NOMO-1 treated with dmso at 0.1 percent for 144 hours (cell line): Measurements from ENCODE around the gene ANKRD31.
"Not testable (repeated sequence)": the region's sequence is repeated elsewhere in the genome, so short reads cannot be mapped to it uniquely, and the experiment has no call there.

Source experiments
- DNase-seq: peaks from one replicate; lab custom pipeline; 2025; ENCODE audit not compliant: unreplicated experiment; lab: John Stamatoyannopoulos, UW

ANKRD31 gene

GRCh38 chr5:75161508-75161907 is 75.2 kb downstream of the ANKRD31 start:
- DNase-seq = not testable (repeated sequence)

DNA sequence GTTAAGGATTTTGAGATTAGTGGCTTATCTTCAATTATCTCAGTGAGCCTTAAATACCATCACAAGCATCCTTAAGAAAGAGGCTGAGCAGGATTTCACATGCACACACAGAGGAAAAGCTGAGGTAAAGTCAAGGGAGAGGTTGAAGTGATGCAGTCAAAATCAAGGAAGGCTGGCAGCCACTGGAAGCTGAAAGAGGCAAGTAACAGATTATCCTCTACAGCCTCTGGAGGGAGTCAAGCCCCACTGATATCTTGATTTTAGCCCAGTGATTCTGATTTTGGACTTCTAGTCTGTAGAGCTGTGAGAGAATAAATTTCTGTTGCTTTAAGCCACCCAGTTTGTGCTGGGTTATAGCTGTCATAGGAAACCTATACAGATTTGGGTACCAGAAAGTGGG is 80.1 kb downstream of the ANKRD31 start:
- DNase-seq = no peak

GRCh38 chr5:75152860-75153259 is 83.8 kb downstream of the ANKRD31 start:
- DNase-seq = no peak

- peak; percentile 30 for DNase-seq
Measured at GRCh38 chr5:75148051-75148450, 88.6 kb downstream of the ANKRD31 start.

DNA sequence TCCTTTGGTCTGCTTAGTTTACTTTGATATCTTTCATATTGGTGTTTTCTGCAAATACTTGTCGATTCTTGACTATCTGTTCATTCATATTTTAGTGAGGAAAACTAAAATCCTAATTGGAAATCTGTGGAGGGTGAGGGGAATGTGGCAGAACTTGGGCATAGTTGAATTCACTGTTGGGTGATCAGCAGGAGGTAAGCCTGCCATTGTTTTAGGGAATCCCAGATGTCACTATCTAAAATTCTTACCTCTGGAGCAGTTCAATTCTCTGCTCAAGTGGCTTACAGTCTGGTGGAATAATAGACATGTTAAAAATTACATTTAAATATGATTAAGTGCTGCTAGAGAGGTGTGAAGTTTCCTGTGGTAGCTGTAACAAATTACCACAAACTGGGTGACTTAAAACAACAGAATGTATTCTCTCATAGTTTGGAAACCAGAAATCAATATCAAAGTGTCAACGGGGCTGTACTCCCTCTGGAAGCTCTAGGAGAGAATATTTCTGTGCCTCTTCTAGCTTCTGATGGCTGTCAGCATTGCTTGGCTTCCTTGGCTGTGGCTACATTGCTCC is 94.0 kb downstream of the ANKRD31 start:
- no peak for DNase-seq

DNA sequence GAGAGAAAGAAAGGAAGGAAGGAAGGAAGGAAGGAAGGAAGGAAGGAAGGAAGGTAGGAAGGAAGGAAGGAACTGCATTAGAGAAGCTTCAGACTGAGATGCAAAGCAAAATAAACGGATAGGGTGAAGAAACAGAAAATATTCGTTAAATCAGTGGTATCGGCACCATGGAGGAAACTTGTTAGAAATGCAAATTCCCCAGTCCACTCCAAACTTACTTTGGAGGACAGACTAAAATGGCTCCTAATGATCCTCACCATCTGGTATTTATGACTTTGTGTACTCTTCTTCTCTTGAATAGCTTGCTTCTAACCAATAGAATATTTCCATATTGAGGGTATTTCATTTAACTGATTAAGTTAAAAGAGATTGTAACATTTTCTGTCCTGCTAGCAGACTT is 96.4 kb downstream of the ANKRD31 start:
- DNase-seq = no peak

DNA sequence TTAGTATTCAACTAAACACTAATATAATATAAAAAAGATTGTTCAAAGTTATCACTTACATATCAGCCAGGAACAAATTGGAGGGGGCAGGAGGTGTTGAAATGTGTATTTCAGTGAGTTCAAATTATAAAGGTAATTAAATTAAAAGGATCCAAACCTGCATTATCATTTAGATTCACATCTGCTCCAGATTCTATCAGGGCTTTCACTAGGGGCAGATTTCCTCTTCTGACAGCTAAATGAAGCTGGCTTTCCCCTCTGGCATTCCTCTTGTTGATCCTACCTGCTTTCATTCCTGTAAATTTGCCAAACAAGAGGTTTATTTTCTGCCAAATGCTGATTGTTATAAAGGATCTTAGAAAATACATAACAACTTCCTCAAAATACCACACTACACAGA is 98.0 kb downstream of the ANKRD31 start:
- no peak for DNase-seq

DNA sequence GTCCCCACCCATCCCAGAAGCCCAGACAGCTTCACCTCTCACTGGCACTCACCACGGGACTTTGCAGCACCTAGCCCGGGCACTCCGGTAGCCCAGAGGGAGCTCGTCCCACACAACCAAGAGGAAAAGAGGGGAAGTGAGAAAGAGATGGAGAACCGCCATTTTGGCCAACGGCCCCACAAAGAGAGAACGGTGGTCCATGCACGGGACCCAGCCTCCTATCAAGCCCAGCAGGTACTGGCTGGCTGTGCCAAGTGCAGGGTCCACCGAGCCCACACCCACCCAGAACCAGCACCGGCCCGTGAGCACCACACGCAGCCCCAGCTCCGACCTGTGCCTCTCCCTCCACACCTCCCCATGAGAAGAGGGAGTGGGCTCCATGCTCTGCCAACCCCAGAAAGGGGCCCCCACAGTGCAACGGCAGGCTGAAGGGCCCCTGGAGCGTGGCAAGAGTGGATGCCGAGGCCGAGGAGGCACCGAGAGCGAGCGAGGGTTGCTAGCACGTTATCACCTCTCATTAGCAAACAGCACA is 105.8 kb downstream of the ANKRD31 start:
- DNase-seq = no peak

- DNase-seq = no peak
Measured at GRCh38 chr5:75116856-75117255, 119.8 kb downstream of the ANKRD31 start.

- DNase-seq = not testable (repeated sequence)
Measured at GRCh38 chr5:75114311-75114710, 122.4 kb downstream of the ANKRD31 start.

GRCh38 chr5:75113354-75114113 is 123.1 kb downstream of the ANKRD31 start:
- DNase-seq = no peak

DNA sequence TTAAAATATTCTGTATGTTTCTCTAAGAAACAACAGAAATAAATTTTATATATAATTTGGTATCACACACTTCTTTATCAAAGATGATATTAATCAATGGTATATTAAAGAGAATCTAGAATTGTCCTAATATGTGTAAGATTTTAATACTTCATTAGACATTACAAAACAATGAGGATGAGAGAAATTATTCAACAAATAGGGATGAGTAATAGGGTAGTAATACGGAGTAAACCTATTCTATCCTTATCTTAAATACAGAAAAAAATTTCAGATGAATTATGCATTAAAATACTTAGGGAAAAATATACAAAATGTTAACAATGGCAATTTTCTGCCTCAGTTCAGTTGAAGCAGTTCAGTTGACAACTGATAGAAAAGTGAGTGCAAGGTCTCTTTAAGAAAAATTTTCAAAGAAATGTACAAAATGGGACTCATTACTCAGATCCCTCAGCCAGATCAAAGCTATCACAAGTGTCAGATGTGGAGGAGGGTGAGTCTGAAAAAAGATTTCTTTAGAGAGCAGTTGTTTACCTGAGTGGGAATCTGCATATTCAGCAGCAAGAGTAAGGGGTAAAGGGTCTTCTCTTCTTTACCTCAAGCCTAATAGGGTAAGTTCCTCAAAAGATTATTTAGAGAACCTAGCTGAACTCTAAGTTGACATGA is 127.6 kb downstream of the ANKRD31 start:
- DNase-seq = no peak

DNA sequence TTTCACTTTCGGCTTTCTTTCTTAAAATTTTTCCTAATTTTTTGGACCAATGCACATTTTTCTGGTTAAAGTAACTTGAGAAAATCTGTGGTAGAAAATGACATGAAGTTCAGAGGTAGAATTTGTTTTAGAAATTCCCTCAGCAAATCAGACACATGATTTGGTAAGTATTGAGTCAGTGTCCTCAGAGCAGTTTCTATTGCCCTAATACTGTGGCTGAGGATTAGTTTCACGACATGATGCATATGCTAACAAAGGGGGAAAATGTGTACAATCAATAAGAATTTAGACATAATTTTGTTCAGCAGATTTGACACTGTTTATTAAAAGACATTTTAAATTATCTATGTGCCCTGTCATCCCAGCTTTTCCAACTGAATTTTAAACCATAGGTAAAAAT is 128.2 kb downstream of the ANKRD31 start:
- DNase-seq = no peak

GRCh38 chr5:75095956-75096355 is 140.7 kb downstream of the ANKRD31 start:
- not testable (repeated sequence) for DNase-seq

DNA sequence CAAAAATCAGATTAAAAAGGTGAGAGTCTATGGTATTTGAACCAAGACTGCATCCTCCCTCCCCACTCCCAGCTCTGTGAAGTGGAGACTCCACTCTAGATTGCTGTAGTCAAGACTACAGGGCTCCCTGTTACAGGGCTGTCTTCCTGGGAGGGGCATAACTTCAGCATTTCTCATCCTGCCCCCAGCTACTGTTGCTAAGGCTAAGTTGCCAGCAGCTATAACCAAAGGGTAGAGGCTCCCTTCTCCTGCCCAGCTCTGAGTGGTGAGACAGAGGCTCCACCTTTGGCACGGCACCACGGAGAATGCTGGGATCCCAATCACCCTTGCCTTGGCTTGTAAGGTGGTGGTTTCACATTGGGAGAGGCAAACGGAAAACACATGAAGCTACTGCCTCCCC is 145.1 kb downstream of the ANKRD31 start:
- DNase-seq = no peak

GRCh38 chr5:75089662-75090061 is 147.0 kb downstream of the ANKRD31 start:
- DNase-seq = no peak

DNA sequence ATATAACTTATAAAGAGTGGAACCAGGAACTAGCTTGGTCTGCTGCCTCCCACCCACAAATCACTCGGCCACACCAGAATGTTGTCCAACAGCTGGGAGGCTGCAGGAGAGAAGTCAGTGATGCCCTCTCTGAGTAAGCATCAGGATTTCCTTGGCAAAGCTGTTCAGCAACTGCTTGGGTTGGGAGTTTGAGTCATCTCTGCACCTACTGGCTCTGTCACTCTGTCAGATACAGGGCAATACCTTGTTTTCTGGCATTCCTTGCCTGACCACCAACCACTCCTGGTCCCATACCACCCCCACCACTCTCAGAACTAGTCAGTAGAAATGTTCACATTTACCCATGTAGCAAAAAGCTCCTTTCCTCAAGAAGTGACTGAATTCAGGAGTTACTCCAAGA is 147.5 kb downstream of the ANKRD31 start:
- no peak for DNase-seq

GRCh38 chr5:75088648-75089047 is 148.0 kb downstream of the ANKRD31 start:
- no peak for DNase-seq

DNA sequence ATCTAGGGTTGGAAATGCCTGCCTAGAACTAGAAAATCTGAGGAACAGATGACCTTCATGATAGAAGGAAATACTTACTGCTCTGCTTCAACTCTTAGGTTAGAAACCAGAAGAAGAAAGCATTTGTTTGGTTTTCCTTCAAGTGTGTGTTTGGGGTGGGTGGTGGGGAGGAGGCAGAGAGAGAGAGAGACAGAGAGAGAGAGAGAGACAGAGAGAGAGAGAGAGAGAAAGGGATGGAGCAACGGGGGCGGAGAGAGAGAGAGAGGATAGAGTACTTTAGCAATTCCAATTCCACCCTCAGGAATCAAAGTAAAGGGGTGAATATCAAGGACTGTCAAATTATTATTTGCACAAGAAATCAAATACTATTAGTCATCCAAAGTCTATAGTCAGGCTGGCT is 155.2 kb downstream of the ANKRD31 start:
- no peak for DNase-seq

DNA sequence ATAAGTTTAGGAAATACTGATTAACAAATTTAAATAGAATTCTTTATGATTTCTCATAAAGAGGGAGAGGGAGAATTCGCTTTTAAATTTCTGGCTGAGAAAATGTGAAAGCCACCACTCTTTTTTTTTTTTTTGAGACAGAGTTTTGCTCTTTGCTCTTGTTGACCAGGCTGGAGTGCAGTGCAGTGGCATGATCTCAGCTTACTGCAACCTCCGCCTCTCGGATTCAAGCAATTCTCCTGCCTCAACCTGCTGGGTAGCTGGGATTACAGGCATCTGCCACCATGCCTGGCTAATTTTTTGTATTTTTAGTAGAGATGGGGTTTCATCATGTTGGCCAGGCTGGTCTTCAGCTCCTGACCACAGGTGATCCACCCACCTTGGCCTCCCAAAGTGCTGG is 157.3 kb downstream of the ANKRD31 start:
- DNase-seq = not testable (repeated sequence)

GRCh38 chr5:75078027-75078426 is 158.7 kb downstream of the ANKRD31 start:
- DNase-seq = no peak

GRCh38 chr5:75072061-75072460 is 164.6 kb downstream of the ANKRD31 start:
- DNase-seq = no peak
